CD4-positive, alpha-beta T cell treated with Interferon gamma for 1 hour (primary cell): ENCODE data around the gene SIRPG.

Experiments used
- DNase-seq: peaks from one replicate; pipeline ENCODE4 v3.0.0-alpha.2; 2020

The SIRPG gene

DNA sequence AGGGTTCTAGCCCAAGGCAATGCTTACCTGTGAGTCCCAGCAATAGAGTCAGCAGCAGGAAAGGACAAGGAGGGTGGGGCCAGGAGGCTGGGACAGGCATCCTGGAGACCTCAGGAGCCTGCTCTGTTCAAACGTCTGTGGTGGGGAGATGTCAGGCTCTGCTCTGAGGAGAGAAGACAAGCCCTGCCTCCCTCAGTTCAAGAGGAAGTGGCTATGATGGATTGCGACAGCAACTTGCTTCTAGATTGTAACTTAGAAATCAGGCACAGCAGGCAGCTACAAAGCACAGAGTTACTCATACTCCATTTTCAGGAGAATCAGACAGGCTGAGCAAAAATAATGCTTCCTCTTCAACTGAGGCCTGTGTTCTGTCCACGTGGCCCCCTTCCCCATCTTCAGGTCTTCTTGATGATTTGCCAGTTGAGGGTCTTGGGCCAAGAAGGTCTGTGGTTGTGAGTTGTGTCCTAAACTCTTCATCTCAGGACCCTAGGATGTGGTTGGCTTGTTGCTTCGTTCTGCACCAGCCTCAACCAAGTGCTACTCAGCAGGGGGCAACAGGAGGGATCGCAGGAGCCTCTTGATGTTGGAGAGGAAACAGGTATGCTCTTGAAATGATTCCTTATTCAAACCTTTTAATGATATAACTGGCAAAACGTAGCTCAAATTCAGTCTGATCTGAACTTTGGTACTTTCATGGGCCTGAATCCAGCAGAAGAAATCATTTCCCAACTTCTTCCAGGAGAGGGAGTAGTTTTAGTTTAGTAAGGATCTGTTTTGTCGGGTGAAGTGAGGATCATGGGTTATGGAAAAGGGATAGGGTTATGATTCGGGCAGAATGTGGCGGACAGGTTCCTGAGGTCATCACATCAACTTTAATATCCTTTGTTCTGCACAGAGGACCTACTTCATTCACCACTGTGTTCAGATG lies 68.8 kb downstream of the SIRPG start:
- DNase-seq, result no peak

DNA sequence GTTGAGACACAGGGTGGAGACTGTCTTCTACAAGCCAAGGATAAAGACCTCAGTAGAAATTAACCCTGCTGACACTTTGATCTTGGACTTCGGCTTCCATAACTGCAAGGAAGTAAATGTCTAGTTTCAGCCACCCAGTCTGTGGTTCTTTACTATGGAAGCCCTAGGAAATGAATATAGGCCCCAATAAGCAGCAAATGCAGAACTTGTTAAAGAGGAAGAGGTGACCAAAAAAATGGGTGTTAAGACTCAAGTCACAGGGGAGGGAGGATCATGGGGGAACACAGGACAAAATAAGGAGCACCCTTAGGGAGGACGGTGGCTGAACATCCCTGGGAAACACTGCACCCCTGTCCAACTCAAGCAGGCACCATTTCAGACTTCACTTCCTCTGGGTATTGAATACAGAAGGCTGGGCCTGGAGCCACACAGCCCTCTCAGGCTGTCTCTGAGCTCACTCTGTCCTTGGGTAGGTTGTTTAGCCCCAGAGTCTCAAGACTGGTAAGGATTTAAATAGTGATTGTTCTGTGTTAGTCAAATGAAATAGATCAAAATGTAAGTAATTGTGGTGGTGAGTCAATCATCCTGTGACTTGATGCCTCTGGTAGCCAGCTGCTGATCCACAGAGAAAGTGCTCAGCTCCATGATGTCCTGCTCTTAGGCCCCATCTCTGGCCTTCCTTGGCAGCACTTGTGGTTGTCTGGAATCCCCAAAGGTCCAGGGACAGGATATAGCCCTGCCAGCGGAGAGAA lies 69.6 kb downstream of the SIRPG start:
- DNase-seq, result no peak

DNA sequence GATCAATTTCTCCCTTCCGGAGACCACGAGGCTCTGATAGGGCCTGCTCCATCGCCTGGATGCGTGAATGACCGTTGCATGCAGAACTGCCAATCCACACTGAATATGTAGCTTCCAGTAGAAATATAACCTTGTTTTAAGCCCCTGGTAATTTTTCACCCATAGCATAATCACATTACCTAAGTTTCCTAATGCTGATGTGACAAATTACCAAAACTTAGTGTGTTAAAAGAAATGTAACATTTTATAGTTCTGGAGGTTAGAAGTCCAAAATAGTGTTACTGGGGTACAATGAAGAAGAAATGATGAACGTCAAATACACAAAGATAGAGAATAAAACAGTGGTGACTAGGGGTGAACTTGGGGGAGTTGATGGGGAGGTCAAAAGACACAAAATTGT lies 78.1 kb downstream of the SIRPG start:
- no peak for DNase-seq
